Measurements from ENCODE around the gene RASSF8. TPM values are rescaled to one million over a fixed set of nuclear protein-coding genes. Genes with fewer than 3 reads are reported as not detected.

Gene RASSF8
- total and polyA plus RNA-seq, 2 donors from 2014 or later = 12.0 to 52.8 TPM

- Histone ChIP-seq H3K36me3 (ENCODE audit: control insufficient read depth in 2 of 3, insufficient read depth in 3 of 3, low read length in 3 of 3) (no peaks in the 10 kb centered on the region), H3K9ac (ENCODE audit: low read length in 3 of 3) (peak overlapping the region; percentile 8 to 72 (median 26)), H3K4me1 (ENCODE audit: control insufficient read depth in 2 of 3, insufficient read depth in 2 of 3, low read depth in 1 of 3, low read length in 3 of 3) (peaks cover 3 to 13% (median 4%) of the 10 kb centered on the region in 3 donors), H3K27ac (ENCODE audit: low read depth in 2 of 2, low read length in 2 of 2) (peak overlapping the region; percentile 71 to 82), H3K27me3 (ENCODE audit: control insufficient read depth, insufficient read depth, low read length) (peaks cover 36% of the 10 kb centered on the region), H3K4me3 (ENCODE audit: low read length in 3 of 3) (peak overlapping the region; percentile 58 to 70 (median 70)), H3K9me3 (ENCODE audit: control insufficient read depth in 2 of 3, insufficient read depth in 1 of 3, low read length in 3 of 3) (no peaks in the 10 kb centered on the region)
- peak; percentile 80 to 93 (median 87) for DNase-seq
- no peak for FAIRE-seq
- intact Hi-C loops (cut with DNase I) = no loop called here
- TF ChIP-seq, protein P1, sequence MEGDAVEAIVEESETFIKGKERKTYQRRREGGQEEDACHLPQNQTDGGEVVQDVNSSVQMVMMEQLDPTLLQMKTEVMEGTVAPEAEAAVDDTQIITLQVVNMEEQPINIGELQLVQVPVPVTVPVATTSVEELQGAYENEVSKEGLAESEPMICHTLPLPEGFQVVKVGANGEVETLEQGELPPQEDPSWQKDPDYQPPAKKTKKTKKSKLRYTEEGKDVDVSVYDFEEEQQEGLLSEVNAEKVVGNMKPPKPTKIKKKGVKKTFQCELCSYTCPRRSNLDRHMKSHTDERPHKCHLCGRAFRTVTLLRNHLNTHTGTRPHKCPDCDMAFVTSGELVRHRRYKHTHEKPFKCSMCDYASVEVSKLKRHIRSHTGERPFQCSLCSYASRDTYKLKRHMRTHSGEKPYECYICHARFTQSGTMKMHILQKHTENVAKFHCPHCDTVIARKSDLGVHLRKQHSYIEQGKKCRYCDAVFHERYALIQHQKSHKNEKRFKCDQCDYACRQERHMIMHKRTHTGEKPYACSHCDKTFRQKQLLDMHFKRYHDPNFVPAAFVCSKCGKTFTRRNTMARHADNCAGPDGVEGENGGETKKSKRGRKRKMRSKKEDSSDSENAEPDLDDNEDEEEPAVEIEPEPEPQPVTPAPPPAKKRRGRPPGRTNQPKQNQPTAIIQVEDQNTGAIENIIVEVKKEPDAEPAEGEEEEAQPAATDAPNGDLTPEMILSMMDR (IDR thresholded peaks at IDR 0.05; ENCODE audit: borderline replicate concordance, extremely low read depth, insufficient read depth) = no peak
Measured at GRCh38 chr12:26125400-26126339, 167.2 kb downstream of the RASSF8 start.

DNA sequence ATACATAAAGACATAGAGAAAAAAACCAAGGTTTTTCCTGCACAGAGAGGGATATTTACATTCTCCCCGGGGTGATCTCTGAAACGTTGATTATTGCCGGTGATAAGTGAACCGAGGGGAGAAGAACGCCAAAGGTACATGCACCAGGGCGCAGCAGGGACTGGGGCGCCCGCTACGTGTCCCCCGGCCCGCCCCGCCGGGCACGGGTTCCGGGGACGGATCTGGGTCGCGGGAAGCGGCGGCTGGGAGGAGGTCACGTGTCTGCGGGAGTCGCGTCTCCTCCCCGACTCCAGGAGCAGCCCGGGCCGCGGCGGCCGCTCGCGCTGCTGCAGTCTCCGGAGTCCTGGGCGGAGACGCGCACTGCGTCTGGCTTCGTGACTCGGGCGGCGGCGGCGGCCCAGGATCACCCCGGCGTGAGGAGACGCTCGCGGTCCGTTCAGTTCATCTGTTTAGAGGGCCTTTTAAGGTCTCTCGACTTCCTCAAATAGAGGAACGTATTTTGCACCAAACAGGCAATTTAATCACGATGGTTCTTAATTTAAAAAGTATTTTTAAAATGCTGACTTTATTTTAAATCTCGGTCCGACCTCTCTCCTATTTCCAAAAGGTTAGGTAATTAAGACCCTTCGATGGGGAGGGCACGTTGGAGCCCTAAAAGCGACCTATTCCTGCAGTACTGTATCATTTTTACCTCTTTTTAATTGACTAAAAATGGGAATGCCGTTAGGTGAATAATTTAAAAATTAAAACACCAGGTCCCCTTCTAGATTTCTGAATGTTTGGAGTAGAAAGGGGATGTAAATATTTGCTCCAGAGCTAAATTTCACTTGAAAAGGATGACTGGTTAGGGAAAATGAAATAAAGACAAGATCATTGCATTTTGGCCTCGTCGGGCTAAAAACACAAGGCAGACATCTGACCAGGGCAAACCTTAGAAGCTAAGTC is 168.1 kb downstream of the RASSF8 start:
- peaks cover 3 to 13% (median 4%) of the 10 kb centered on the region in 3 donors for H3K4me1 ChIP-seq (ENCODE audit: control insufficient read depth in 2 of 3, insufficient read depth in 2 of 3, low read depth in 1 of 3, low read length in 3 of 3)
- H3K9me3 ChIP-seq (ENCODE audit: control insufficient read depth in 2 of 3, insufficient read depth in 1 of 3, low read length in 3 of 3) = no peaks in the 10 kb centered on the region
- no peak for FAIRE-seq
- H3K36me3 ChIP-seq (ENCODE audit: control insufficient read depth in 2 of 3, insufficient read depth in 3 of 3, low read length in 3 of 3) = no peaks in the 10 kb centered on the region
- peak overlapping the region; percentile 53 to 70 (median 70) for H3K4me3 ChIP-seq (ENCODE audit: low read length in 3 of 3)
- H3K27ac ChIP-seq (ENCODE audit: low read depth in 2 of 2, low read length in 2 of 2) = peak overlapping the region; percentile 71 to 82
- peak; percentile 79 to 95 (median 87) for DNase-seq
- intact Hi-C loops (cut with DNase I) = no loop called here
- peaks cover 33% of the 10 kb centered on the region for H3K27me3 ChIP-seq (ENCODE audit: control insufficient read depth, insufficient read depth, low read length)
- TF ChIP-seq, protein P1 (IDR thresholded peaks at IDR 0.05; ENCODE audit: borderline replicate concordance, extremely low read depth, insufficient read depth) = peak; percentile 2
- peak overlapping the region in 1 of 3 donors; percentile 72 for H3K9ac ChIP-seq (ENCODE audit: low read length in 3 of 3)

GRCh38 chr12:26127404-26127803 is 168.9 kb downstream of the RASSF8 start:
- intact Hi-C loops (cut with DNase I) = no loop called here
- DNase-seq (no peak), FAIRE-seq (no peak)
- TF ChIP-seq, protein P1 (IDR thresholded peaks at IDR 0.05; ENCODE audit: borderline replicate concordance, extremely low read depth, insufficient read depth) = no peak
- H3K4me3 ChIP-seq (ENCODE audit: low read length in 3 of 3) = no peak overlapping the region
- peaks cover 3 to 13% (median 4%) of the 10 kb centered on the region in 3 donors for H3K4me1 ChIP-seq (ENCODE audit: control insufficient read depth in 2 of 3, insufficient read depth in 2 of 3, low read depth in 1 of 3, low read length in 3 of 3)
- no peak overlapping the region for H3K27ac ChIP-seq (ENCODE audit: low read depth in 2 of 2, low read length in 2 of 2)
- H3K27me3 ChIP-seq (ENCODE audit: control insufficient read depth, insufficient read depth, low read length) = peaks cover 33% of the 10 kb centered on the region
- H3K36me3 ChIP-seq (ENCODE audit: control insufficient read depth in 2 of 3, insufficient read depth in 3 of 3, low read length in 3 of 3) = no peaks in the 10 kb centered on the region
- H3K9ac ChIP-seq (ENCODE audit: low read length in 3 of 3) = no peak overlapping the region
- no peaks in the 10 kb centered on the region for H3K9me3 ChIP-seq (ENCODE audit: control insufficient read depth in 2 of 3, insufficient read depth in 1 of 3, low read length in 3 of 3)

All from kidney (tissue), 14 donors.